ENCODE results near the gene DLEC1.
A peak's percentile ranks its signal among the peaks of the same experiment; 100 is the strongest.

Gene DLEC1

DNA sequence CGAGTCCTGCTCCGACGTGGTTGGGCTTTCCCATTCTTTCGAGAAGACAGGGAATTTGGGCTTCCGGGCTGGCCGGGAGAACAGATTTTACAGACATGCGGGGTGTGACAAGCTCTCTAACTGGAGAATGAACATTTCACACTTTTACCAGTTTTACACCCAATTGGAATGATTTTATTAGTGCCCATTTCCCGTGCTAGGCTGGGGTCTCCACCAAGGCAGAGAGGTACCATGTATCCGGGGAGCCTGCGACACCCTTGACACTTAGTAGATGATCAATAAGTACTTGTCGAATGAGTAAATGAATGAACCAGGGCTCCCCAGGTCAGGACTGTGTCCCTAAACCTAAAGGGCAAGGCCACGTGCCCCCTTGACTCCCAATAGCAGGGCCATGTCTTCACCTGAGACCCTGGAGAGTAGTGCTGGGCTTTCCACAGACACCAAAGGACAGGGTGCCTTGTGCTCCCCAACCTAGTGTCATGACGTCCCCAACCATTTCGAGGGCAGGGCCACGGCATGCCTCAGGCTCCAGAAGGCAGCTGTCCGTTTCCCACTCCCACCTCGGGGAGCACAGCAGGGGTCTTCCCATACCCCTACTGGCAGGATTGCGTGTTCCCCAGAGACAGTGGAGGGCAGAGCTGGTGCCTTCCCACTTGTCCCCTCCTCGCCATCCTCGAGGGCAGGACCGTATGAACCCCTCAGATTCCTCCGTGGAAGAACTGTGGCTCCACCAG lies 98.8 kb downstream of the DLEC1 start:
- DNase-seq: peak in 2 of 5 donors; percentile 13 to 34

- DNase-seq: peak; percentile 69 to 83 (median 77)
Measured at GRCh38 chr3:38138349-38139190, 99.6 kb downstream of the DLEC1 start, which contains the start of gene MYD88. Gene MYD88, plus strand, starts transcription at chr3:38138661. Its CDS starts 40 bp downstream, at chr3:38138701.

GRCh38 chr3:38139191-38139590 lies 100.2 kb downstream of the DLEC1 start:
- peak in 1 of 5 donors; percentile 14 for DNase-seq

GRCh38 chr3:38139652-38140051 lies 100.6 kb downstream of the DLEC1 start:
- DNase-seq: no peak

DNA sequence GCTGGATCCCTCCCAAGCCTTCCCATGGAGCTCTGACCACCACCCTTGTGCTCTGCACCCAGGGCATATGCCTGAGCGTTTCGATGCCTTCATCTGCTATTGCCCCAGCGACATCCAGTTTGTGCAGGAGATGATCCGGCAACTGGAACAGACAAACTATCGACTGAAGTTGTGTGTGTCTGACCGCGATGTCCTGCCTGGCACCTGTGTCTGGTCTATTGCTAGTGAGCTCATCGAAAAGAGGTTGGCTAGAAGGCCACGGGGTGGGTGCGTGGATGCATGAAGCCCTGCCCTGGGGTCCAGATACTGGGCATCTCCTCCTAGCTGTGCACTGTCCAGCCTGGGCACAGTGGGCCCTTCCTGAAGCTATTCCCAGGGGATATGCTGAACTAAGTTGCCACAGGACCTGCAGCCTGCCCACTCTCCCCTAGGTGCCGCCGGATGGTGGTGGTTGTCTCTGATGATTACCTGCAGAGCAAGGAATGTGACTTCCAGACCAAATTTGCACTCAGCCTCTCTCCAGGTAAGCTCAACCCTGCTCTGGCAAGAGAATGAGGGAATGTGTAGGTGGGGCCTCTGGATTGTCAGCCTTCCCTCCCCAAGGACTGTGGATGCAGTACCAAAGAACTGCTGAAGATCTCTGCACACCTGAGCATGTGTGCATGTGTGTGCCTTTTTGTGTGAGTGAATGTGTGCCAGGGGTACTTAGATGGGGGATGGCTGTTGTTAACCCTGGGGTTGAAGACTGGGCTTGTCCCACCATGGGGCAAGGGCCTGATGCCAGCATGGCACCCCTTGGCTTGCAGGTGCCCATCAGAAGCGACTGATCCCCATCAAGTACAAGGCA lies 101.5 kb downstream of the DLEC1 start:
- DNase-seq: no peak

- DNase-seq: no peak
Measured at GRCh38 chr3:38141173-38141951, 102.4 kb downstream of the DLEC1 start.

DNA sequence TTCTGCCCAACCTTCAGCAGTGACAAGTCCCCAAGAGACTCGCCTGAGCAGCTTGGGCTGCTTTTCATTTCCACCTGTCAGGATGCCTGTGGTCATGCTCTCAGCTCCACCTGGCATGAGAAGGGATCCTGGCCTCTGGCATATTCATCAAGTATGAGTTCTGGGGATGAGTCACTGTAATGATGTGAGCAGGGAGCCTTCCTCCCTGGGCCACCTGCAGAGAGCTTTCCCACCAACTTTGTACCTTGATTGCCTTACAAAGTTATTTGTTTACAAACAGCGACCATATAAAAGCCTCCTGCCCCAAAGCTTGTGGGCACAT lies 102.9 kb downstream of the DLEC1 start:
- DNase-seq: no peak

GRCh38 chr3:38142959-38143358 lies 104.0 kb downstream of the DLEC1 start:
- DNase-seq: no peak

DNA sequence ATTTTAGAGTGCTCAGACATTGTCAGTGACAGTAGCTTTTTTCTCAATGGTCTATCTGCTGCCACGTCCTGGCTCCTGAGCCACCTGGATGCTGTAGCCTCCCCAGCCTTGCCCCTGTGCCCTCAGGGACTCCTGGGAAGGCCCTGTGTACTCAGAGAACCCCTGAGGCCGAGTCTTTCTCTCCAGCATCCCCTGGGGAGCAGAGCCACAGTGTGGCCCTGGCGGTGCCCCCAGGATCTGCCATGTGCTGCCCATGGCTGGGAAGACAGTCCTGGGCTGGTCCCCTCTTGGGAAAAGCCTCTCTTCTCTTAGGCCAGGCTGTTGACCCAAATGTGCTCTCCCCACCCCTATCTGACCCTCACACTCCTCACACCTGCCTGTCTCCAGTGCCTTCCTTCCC lies 104.5 kb downstream of the DLEC1 start:
- DNase-seq: no peak

GRCh38 chr3:38146504-38146903 lies 107.5 kb downstream of the DLEC1 start:
- DNase-seq: no peak

DNA sequence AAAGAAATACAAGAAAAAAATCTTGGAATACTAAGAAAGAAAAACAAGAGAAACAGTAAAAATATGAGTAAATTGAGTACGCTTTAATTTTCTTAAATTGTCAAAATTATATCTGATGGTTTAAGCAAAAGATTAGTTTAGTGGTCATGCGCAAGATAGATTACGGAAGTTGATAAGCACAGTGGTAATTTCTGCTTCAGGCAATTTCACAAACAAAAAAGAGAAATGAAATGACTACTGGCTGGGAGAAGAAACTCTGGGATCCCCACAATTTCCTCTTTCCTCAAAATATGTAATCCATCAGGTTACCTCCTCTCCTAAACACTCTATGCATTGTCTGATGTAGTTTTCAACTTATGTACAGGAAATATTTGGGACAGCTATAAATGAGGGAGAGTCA lies 108.4 kb downstream of the DLEC1 start:
- no peak for DNase-seq

DNA sequence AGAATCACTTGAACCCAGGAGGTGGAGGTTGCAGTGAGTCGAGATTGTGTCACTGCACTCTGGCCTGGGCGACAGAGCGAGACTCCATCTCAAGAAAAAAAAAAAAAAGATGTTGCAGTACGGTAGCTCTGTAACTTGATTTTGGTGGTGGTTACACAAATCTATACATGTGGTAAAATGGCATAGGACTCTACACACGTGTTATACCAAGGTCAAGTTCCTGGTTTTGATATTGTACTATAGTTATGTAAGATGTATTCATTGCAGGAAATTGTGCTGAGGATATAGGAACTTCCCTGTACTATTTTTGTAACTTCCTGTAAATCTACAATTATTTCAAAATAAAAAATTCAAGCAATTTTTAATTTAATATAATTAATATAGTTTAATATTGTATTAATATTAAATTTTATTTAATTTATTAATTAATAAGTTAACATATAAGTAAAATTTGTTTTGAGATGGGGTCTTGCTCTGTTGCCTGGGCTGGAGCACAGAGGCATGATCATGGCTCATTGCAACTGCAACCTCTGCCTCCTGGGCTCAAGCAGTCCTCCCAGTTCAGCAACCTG lies 109.4 kb downstream of the DLEC1 start:
- DNase-seq: no peak

- DNase-seq: no peak
Measured at GRCh38 chr3:38149708-38150107, 110.7 kb downstream of the DLEC1 start.

GRCh38 chr3:38150780-38151528 lies 111.9 kb downstream of the DLEC1 start:
- no peak for DNase-seq

DNA sequence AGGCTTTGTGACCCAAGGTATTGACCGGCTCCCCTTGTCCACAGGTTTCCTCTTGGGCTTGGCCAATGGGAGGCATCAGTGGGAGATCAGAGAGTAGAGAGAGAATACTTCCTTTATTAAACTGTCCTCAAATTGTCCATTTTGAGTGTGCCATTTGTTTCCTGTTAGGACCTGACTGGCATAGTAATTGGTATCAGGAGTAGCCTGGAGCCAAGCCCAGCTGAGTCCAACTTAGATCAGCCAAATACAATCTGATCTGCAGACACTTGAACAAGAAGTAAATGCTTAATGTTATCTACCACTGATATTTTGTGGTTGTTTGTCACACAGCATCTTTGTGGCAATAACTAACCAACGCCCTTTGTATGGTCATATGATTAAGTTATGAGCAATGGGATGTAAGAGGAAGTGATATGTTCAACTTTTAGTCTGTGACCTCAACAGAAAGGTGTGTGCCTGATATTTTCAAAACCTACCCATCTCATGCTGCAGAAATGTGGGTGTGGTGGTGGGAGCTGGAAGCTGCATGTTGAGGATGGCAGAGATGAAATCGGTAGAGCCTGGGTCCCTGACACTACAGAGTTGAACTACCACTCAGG lies 112.8 kb downstream of the DLEC1 start:
- peak in 1 of 5 donors; percentile 52 for DNase-seq

DNA sequence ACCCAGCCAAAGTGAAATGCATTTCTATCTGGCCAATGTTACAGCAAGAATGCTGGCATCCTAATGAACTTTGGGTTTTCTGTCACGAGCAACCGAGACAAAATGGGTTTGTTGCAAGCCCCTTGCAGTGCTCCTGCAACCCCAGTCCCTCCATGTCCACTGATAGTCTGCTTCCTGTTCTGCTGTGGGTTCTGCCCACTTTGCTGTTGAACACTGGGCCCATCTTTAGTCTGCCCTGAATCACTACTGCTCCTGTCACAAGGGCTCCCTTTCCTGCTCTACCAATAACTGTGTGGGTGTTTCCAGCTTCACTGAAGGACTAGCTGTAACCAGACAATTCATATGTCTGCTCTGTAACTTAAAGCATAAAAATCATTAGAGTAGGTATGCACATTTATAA lies 113.6 kb downstream of the DLEC1 start:
- DNase-seq: no peak

DNA sequence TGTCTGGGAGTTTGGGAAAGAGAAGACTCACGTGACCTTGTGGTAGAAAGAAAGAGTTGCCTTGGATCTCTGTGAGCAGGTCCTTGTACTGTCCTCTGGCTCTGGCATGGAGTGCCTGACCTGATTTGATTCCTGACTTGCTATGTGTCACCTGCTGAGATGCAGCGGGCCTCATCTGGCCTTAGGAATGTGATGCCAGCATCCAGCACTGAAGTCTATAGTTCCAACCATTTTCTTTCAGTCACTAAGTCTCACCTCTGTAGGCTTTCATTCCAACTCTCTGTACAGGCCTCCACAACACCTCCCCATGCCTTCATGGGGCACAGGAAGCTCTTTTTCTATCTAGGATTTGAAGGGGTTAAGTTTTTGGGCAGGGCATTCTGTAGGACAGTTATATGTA lies 114.2 kb downstream of the DLEC1 start:
- DNase-seq: no peak

DNA sequence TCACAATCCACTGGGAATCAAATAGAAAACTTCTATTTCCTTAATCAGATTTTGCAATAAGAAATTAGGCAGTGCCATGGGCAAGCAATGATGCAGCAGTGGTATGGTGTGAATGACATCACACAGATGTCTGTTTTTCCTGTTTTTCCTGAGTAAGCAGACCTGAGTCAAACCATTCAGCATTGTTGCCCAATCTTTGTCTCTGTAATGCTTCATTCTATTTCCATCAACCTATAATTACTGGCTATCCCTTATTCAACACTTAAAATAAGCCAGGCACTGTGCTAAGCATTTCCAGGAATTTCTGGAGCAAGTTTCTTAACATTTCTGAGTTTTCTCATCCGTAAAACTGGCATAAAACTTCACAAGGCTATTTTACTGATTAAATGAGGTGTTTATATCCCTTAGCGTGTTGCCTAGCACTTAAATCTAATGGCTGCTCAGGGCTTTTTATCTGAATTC lies 115.1 kb downstream of the DLEC1 start:
- no peak for DNase-seq

DNA sequence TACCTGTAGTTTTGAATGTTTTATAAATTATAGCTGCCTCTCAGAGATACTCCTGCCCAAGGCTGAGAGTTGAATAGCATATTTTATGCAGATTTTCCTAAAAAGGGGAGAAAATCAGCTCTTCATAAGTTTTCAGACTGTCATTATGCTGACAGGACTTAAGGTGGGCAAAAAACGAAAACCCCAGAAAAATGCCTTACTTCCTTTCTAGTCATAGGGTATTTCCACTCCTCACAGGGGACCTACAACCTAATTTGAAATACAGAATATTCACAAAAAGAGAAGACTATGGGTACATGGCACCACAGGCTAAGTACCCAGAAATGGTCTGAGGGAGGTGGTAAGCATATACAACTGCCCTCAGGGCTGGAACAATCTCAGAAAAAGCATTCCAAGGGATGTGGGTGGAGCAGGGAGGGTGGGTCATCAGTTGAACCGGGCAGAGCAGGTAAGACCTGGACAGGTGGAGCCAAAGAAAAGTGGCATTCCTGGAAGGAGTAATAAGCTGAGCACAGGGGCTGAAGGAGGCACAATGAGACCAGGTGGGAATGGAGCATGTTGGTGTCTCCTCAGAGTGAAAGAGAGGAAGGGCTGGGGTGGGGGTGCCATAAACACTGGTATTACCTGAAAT lies 115.7 kb downstream of the DLEC1 start:
- DNase-seq: no peak

GRCh38 chr3:38155825-38156224 lies 116.8 kb downstream of the DLEC1 start:
- DNase-seq: no peak

Measured in T-helper 1 cell (primary cell).